Measurements from ENCODE around the gene EFEMP1. TPM values are rescaled to one million over a fixed set of nuclear protein-coding genes. Genes with fewer than 3 reads are reported as not detected.

EFEMP1 gene
- total RNA-seq, 4 donors from 2014 or later = 11.2 to 68.3 (median 41.8) TPM

- H3K4me1 ChIP-seq = no peaks in the 10 kb centered on the region
- no peak overlapping the region for H3K27ac ChIP-seq
- TF ChIP-seq POLR2A (IDR thresholded peaks at IDR 0.05) = no peak
- no peak for TF ChIP-seq CTCF (IDR thresholded peaks at IDR 0.05)
- 57 to 91% methylated on average over 2 of the region's 2 CpGs for WGBS, 2 donors
- H3K4me3 ChIP-seq = no peak overlapping the region
- H3K9me3 ChIP-seq = no peaks in the 10 kb centered on the region
- no peak for DNase-seq
- intact Hi-C loops (cut with DNase I) = no loop called here
- no peaks in the 10 kb centered on the region for H3K27me3 ChIP-seq
- H3K36me3 ChIP-seq = no peaks in the 10 kb centered on the region
Measured at GRCh38 chr2:55860832-55861231, 62.8 kb downstream of the EFEMP1 start.

- no peak overlapping the region for H3K4me3 ChIP-seq
- no peak for DNase-seq
- no peak for TF ChIP-seq POLR2A (IDR thresholded peaks at IDR 0.05)
- TF ChIP-seq CTCF (IDR thresholded peaks at IDR 0.05) = no peak
- no peaks in the 10 kb centered on the region for H3K9me3 ChIP-seq
- intact Hi-C loops (cut with DNase I) = no loop called here
- no peaks in the 10 kb centered on the region for H3K36me3 ChIP-seq
- H3K4me1 ChIP-seq = no peaks in the 10 kb centered on the region
- no peaks in the 10 kb centered on the region for H3K27me3 ChIP-seq
- no peak overlapping the region for H3K27ac ChIP-seq
- 96 to 100% methylated on average over 3 of the region's 3 CpGs for WGBS, 2 donors
Measured at GRCh38 chr2:55859875-55860274, 63.7 kb downstream of the EFEMP1 start.

GRCh38 chr2:55857766-55858165 is 65.8 kb downstream of the EFEMP1 start:
- no peaks in the 10 kb centered on the region for H3K27me3 ChIP-seq
- H3K27ac ChIP-seq = no peak overlapping the region
- H3K4me1 ChIP-seq = no peaks in the 10 kb centered on the region
- no peak overlapping the region for H3K4me3 ChIP-seq
- no peaks in the 10 kb centered on the region for H3K36me3 ChIP-seq
- no peak for TF ChIP-seq CTCF (IDR thresholded peaks at IDR 0.05)
- TF ChIP-seq POLR2A (IDR thresholded peaks at IDR 0.05) = no peak
- H3K9me3 ChIP-seq = no peaks in the 10 kb centered on the region
- intact Hi-C loops (cut with DNase I) = no loop called here
- no peak for DNase-seq
- WGBS, 2 donors = 83 to 88% methylated on average over 2 of the region's 2 CpGs

GRCh38 chr2:55856936-55857335 is 66.6 kb downstream of the EFEMP1 start:
- H3K4me3 ChIP-seq = no peak overlapping the region
- H3K27ac ChIP-seq = no peak overlapping the region
- H3K27me3 ChIP-seq = no peaks in the 10 kb centered on the region
- no peak for TF ChIP-seq POLR2A (IDR thresholded peaks at IDR 0.05)
- TF ChIP-seq CTCF (IDR thresholded peaks at IDR 0.05) = no peak
- H3K4me1 ChIP-seq = no peaks in the 10 kb centered on the region
- WGBS, 2 donors = 28 to 39% methylated on average over 3 of the region's 3 CpGs
- no peaks in the 10 kb centered on the region for H3K36me3 ChIP-seq
- intact Hi-C loops (cut with DNase I) = no loop called here
- no peaks in the 10 kb centered on the region for H3K9me3 ChIP-seq
- DNase-seq = no peak

- DNase-seq = no peak
- intact Hi-C loops (cut with DNase I) = no loop called here
- H3K36me3 ChIP-seq = no peaks in the 10 kb centered on the region
- H3K9me3 ChIP-seq = no peaks in the 10 kb centered on the region
- 71 to 76% methylated on average over 1 of the region's 1 CpG for WGBS, 2 donors
- no peaks in the 10 kb centered on the region for H3K27me3 ChIP-seq
- no peak overlapping the region for H3K27ac ChIP-seq
- H3K4me1 ChIP-seq = peaks cover 0 to 9% (median 0%) of the 10 kb centered on the region in 3 donors
- H3K4me3 ChIP-seq = no peak overlapping the region
- no peak for TF ChIP-seq POLR2A (IDR thresholded peaks at IDR 0.05)
- TF ChIP-seq CTCF (IDR thresholded peaks at IDR 0.05) = no peak
Measured at GRCh38 chr2:55848096-55848495, 75.5 kb downstream of the EFEMP1 start.

Measured in esophagus squamous epithelium (tissue), 5 donors.